ENCODE data around the gene CARD9.

CARD9 gene

GRCh38 chr9:136336156-136336870 is 37.2 kb downstream of the CARD9 start:
- Histone ChIP-seq H3K27me3 (ENCODE audit: control insufficient read depth, low read length) (no peaks in the 10 kb centered on the region), H3K9me2 (replicated peaks; ENCODE audit: control insufficient read depth, low read length) (no peaks in the 10 kb centered on the region), H3K4me2 (ENCODE audit: low read length) (no peak overlapping the region), H3K4me3 (ENCODE audit: low read length) (no peak overlapping the region), H3K4me1 (ENCODE audit: control insufficient read depth, low read length) (no peaks in the 10 kb centered on the region), H3K9me3 (ENCODE audit: control insufficient read depth, insufficient read depth, low read length) (no peaks in the 10 kb centered on the region), H3K36me3 (ENCODE audit: control insufficient read depth, low read length) (no peaks in the 10 kb centered on the region), H3K79me2 (ENCODE audit: control insufficient read depth, low read length) (no peaks in the 10 kb centered on the region), H4K20me1 (ENCODE audit: control insufficient read depth, insufficient read depth, low read depth, low read length) (no peaks in the 10 kb centered on the region), H3K27ac (ENCODE audit: low read depth, low read length) (no peak overlapping the region), H3F3A (ENCODE audit: control insufficient read depth, insufficient read depth) (no peaks in the 10 kb centered on the region)
- no peak for TF ChIP-seq CTCF (IDR thresholded peaks at IDR 0.05; ENCODE audit: low read depth, low read length, poor library complexity, severe bottlenecking)
- TF ChIP-seq EZH2phosphoT487 (IDR thresholded peaks at IDR 0.05; ENCODE audit: borderline replicate concordance, low read length), result no peak

DNA sequence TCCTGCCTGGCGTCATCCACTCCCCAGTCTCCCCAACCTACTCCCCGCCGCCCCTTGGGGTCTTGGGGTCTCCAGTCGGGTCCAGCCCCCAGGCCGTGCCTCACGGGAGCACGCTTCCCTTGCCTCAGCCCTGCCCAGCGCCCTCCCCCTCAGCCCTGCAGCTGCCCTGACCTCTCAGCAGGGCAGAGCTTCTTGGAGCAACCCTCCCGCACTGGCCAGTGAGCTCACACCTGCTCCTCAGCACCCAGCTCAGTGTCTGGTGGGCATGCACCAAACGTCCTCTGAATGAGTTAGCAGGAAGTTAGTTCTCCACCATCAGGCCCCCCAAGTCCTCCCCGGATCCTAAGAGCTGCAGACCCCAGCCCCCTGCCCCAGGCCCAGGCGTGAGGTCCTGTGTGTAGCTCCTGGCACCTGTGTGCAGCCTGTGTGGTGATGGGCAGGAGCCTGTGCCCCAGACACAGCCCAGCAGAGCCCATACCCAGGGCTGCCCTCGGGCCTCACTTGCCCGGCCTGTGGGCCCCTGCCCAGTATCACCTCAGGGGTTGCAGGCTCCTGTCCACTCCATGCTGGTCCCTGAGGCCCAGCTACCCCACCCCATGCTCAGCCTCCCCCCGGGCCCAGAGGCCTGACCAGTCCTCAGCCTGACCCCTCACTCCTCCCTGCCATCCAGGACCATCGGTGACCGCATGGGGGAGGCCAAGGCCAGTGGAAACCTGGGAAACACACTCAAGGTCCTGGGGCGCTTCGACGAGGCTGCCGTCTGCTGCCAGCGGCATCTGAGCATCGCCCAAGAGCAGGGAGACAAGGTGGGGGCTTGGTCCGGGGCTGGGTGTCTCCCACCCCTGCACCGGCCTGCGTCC is 37.9 kb downstream of the CARD9 start:
- Histone ChIP-seq H3K36me3 (ENCODE audit: control insufficient read depth, low read length) (no peaks in the 10 kb centered on the region), H3K4me3 (ENCODE audit: low read length) (no peak overlapping the region), H3K27ac (ENCODE audit: low read depth, low read length) (no peak overlapping the region), H3F3A (ENCODE audit: control insufficient read depth, insufficient read depth) (no peaks in the 10 kb centered on the region), H3K9me2 (replicated peaks; ENCODE audit: control insufficient read depth, low read length) (no peaks in the 10 kb centered on the region), H3K9me3 (ENCODE audit: control insufficient read depth, insufficient read depth, low read length) (no peaks in the 10 kb centered on the region), H3K4me1 (ENCODE audit: control insufficient read depth, low read length) (no peaks in the 10 kb centered on the region), H4K20me1 (ENCODE audit: control insufficient read depth, insufficient read depth, low read depth, low read length) (no peaks in the 10 kb centered on the region), H3K79me2 (ENCODE audit: control insufficient read depth, low read length) (no peaks in the 10 kb centered on the region), H3K27me3 (ENCODE audit: control insufficient read depth, low read length) (no peaks in the 10 kb centered on the region), H3K4me2 (ENCODE audit: low read length) (no peak overlapping the region)
- TF ChIP-seq CTCF (IDR thresholded peaks at IDR 0.05; ENCODE audit: low read depth, low read length, poor library complexity, severe bottlenecking) (no peak), EZH2phosphoT487 (IDR thresholded peaks at IDR 0.05; ENCODE audit: borderline replicate concordance, low read length) (no peak)

DNA sequence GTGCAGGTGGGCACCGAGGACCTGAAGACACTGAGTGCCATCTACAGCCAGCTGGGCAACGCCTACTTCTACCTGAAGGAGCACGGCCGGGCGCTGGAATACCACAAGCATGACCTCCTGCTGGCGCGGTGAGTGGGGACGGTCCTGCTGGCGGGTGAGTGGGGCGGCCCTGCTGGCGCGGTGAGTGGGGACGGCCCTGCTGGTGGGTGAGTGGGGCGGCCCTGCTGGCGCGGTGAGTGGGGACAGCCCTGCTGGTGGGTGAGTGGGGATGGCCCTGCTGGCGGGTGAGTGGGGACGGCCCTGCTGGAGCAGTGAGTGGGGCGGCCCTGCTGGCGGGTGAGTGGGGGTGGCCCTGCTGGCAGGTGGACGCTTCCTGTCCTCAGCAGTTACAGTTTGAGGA is 38.9 kb downstream of the CARD9 start:
- Histone ChIP-seq H3K36me3 (ENCODE audit: control insufficient read depth, low read length) (no peaks in the 10 kb centered on the region), H4K20me1 (ENCODE audit: control insufficient read depth, insufficient read depth, low read depth, low read length) (no peaks in the 10 kb centered on the region), H3K27ac (ENCODE audit: low read depth, low read length) (no peak overlapping the region), H3F3A (ENCODE audit: control insufficient read depth, insufficient read depth) (no peaks in the 10 kb centered on the region), H3K4me3 (ENCODE audit: low read length) (no peak overlapping the region), H3K9me2 (replicated peaks; ENCODE audit: control insufficient read depth, low read length) (no peaks in the 10 kb centered on the region), H3K79me2 (ENCODE audit: control insufficient read depth, low read length) (no peaks in the 10 kb centered on the region), H3K4me2 (ENCODE audit: low read length) (no peak overlapping the region), H3K9me3 (ENCODE audit: control insufficient read depth, insufficient read depth, low read length) (no peaks in the 10 kb centered on the region), H3K4me1 (ENCODE audit: control insufficient read depth, low read length) (no peaks in the 10 kb centered on the region), H3K27me3 (ENCODE audit: control insufficient read depth, low read length) (no peaks in the 10 kb centered on the region)
- TF ChIP-seq CTCF (IDR thresholded peaks at IDR 0.05; ENCODE audit: low read depth, low read length, poor library complexity, severe bottlenecking), result no peak
- no peak for TF ChIP-seq EZH2phosphoT487 (IDR thresholded peaks at IDR 0.05; ENCODE audit: borderline replicate concordance, low read length)

Data from DOHH2 (cell line).